ENCODE measurements around the gene NUDT1. TPM values are rescaled to one million over a fixed set of nuclear protein-coding genes. Genes with fewer than 3 reads are reported as not detected.

Gene NUDT1
- total and polyA plus RNA-seq, 2 experiments from 2014 or later, result 54.5 to 163 TPM

DNA sequence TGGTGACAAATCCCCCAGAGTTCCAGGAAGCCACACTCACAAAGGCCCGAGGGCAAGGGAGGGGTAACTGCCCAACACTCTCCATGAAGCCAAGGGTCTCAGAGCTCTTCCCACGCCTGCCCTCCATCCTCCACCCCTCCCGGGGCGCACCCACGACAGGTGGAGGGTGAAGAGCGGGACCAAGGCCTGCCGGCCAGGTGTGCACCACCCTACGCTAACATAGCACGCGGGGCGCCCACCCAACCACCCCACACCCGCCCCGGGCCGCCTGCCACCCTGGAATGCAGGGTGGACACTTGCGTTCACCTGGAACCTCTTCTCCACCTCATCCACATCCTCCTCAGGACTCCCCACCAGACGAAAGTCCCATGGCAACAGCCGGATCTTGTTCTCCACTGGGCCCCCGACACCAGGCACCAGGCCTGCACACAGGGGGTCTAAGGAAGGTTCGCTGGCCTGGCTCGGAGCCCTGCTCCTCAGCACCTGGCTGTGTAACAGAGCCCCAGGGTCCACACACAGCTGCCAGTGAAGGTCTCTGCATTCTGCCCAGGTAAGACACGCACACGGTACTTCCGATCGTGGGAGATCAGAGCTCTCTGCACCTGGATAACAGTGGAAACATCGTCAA lies 42.0 kb upstream of the NUDT1 start:
- Histone ChIP-seq H3K4me3 (no peak overlapping the region), H3F3A (replicated peaks; ENCODE audit: low read depth) (no peaks in the 10 kb centered on the region), H4K20me1 (replicated peaks; ENCODE audit: insufficient read depth) (peaks cover 6% of the 10 kb centered on the region; the same call in 1 of the 2 replicates), H2AFZ (no peak overlapping the region), H3K27me3 (ENCODE audit: insufficient read depth) (no peaks in the 10 kb centered on the region), H3K27ac (ENCODE audit: low read depth) (no peak overlapping the region), H3K4me2 (no peak overlapping the region), H3K4me1 (ENCODE audit: insufficient read depth) (no peaks in the 10 kb centered on the region), H3K9me2 (ENCODE audit: insufficient read depth) (no peaks in the 10 kb centered on the region), H3K79me2 (replicated peaks; ENCODE audit: insufficient read depth) (peaks cover 13% of the 10 kb centered on the region; the same call in 1 of the 2 replicates), H3K36me3 (ENCODE audit: insufficient read depth) (peaks cover 11% of the 10 kb centered on the region)
- Mint-ChIP-seq H3K4me1 (no peaks in the 10 kb centered on the region; the same call in 2 of the 3 replicates), H3K27ac (no peak overlapping the region), H3K9me3 (peaks cover 8% of the 10 kb centered on the region; the same call in 2 of the 3 replicates), H3K27me3 (ENCODE audit: insufficient read depth, low read depth, poor library complexity) (peaks cover 10% of the 10 kb centered on the region), H3K4me3 (no peak overlapping the region), H3K36me3 (ENCODE audit: low read depth) (peaks cover 47% of the 10 kb centered on the region)
- ATAC-seq (no peak), DNase-seq (ENCODE audit: low spot score) (no peak)
- TF ChIP-seq STAT1 (IDR thresholded peaks at IDR 0.05; ENCODE audit: unreplicated experiment) (no peak), CREB1 (CRISPR knock-in tag; IDR thresholded peaks at IDR 0.05; ENCODE audit: low read depth) (no peak), ZNF331 (CRISPR knock-in tag; IDR thresholded peaks at IDR 0.05; ENCODE audit: low read depth) (no peak), NANOG (IDR thresholded peaks at IDR 0.05; ENCODE audit: borderline replicate concordance) (no peak), POLR2AphosphoS5 (IDR thresholded peaks at IDR 0.05; ENCODE audit: low read depth) (no peak), EZH2phosphoT487 (IDR thresholded peaks at IDR 0.05; ENCODE audit: unreplicated experiment) (no peak), JUNB (IDR thresholded peaks at IDR 0.05; ENCODE audit: unreplicated experiment) (no peak), EZH2 (IDR thresholded peaks at IDR 0.05; ENCODE audit: low read depth, unreplicated experiment) (no peak), REST (IDR thresholded peaks at IDR 0.05; ENCODE audit: unreplicated experiment) (no peak), ZNF114 (CRISPR knock-in tag; IDR thresholded peaks at IDR 0.05) (no peak)
- TF ChIP-seq, protein P1, sequence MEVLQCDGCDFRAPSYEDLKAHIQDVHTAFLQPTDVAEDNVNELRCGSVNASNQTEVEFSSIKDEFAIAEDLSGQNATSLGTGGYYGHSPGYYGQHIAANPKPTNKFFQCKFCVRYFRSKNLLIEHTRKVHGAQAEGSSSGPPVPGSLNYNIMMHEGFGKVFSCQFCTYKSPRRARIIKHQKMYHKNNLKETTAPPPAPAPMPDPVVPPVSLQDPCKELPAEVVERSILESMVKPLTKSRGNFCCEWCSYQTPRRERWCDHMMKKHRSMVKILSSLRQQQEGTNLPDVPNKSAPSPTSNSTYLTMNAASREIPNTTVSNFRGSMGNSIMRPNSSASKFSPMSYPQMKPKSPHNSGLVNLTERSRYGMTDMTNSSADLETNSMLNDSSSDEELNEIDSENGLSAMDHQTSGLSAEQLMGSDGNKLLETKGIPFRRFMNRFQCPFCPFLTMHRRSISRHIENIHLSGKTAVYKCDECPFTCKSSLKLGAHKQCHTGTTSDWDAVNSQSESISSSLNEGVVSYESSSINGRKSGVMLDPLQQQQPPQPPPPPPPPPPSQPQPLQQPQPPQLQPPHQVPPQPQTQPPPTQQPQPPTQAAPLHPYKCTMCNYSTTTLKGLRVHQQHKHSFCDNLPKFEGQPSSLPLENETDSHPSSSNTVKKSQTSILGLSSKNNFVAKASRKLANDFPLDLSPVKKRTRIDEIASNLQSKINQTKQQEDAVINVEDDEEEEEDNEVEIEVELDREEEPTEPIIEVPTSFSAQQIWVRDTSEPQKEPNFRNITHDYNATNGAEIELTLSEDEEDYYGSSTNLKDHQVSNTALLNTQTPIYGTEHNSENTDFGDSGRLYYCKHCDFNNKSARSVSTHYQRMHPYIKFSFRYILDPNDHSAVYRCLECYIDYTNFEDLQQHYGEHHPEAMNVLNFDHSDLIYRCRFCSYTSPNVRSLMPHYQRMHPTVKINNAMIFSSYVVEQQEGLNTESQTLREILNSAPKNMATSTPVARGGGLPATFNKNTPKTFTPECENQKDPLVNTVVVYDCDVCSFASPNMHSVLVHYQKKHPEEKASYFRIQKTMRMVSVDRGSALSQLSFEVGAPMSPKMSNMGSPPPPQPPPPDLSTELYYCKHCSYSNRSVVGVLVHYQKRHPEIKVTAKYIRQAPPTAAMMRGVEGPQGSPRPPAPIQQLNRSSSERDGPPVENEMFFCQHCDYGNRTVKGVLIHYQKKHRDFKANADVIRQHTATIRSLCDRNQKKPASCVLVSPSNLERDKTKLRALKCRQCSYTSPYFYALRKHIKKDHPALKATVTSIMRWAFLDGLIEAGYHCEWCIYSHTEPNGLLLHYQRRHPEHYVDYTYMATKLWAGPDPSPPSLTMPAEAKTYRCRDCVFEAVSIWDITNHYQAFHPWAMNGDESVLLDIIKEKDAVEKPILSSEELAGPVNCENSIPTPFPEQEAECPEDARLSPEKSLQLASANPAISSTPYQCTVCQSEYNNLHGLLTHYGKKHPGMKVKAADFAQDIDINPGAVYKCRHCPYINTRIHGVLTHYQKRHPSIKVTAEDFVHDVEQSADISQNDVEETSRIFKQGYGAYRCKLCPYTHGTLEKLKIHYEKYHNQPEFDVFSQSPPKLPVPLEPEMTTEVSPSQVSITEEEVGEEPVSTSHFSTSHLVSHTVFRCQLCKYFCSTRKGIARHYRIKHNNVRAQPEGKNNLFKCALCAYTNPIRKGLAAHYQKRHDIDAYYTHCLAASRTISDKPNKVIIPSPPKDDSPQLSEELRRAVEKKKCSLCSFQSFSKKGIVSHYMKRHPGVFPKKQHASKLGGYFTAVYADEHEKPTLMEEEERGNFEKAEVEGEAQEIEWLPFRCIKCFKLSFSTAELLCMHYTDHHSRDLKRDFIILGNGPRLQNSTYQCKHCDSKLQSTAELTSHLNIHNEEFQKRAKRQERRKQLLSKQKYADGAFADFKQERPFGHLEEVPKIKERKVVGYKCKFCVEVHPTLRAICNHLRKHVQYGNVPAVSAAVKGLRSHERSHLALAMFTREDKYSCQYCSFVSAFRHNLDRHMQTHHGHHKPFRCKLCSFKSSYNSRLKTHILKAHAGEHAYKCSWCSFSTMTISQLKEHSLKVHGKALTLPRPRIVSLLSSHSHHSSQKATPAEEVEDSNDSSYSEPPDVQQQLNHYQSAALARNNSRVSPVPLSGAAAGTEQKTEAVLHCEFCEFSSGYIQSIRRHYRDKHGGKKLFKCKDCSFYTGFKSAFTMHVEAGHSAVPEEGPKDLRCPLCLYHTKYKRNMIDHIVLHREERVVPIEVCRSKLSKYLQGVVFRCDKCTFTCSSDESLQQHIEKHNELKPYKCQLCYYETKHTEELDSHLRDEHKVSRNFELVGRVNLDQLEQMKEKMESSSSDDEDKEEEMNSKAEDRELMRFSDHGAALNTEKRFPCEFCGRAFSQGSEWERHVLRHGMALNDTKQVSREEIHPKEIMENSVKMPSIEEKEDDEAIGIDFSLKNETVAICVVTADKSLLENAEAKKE (CRISPR knock-in tag; IDR thresholded peaks at IDR 0.05), result no peak
- TF ChIP-seq, protein P2, sequence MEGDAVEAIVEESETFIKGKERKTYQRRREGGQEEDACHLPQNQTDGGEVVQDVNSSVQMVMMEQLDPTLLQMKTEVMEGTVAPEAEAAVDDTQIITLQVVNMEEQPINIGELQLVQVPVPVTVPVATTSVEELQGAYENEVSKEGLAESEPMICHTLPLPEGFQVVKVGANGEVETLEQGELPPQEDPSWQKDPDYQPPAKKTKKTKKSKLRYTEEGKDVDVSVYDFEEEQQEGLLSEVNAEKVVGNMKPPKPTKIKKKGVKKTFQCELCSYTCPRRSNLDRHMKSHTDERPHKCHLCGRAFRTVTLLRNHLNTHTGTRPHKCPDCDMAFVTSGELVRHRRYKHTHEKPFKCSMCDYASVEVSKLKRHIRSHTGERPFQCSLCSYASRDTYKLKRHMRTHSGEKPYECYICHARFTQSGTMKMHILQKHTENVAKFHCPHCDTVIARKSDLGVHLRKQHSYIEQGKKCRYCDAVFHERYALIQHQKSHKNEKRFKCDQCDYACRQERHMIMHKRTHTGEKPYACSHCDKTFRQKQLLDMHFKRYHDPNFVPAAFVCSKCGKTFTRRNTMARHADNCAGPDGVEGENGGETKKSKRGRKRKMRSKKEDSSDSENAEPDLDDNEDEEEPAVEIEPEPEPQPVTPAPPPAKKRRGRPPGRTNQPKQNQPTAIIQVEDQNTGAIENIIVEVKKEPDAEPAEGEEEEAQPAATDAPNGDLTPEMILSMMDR (conservative IDR thresholded peaks at IDR 0.05; ENCODE audit: low read depth in 2 of 2), result no peak
- TF ChIP-seq, protein P3, sequence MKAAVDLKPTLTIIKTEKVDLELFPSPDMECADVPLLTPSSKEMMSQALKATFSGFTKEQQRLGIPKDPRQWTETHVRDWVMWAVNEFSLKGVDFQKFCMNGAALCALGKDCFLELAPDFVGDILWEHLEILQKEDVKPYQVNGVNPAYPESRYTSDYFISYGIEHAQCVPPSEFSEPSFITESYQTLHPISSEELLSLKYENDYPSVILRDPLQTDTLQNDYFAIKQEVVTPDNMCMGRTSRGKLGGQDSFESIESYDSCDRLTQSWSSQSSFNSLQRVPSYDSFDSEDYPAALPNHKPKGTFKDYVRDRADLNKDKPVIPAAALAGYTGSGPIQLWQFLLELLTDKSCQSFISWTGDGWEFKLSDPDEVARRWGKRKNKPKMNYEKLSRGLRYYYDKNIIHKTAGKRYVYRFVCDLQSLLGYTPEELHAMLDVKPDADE (IDR thresholded peaks at IDR 0.05), result no peak

Measured in GM23338 (cell line).